ENCODE results near the gene CARD6. TPM values are rescaled to one million over a fixed set of nuclear protein-coding genes. Genes with fewer than 3 reads are reported as not detected.
A peak's percentile ranks its signal among the peaks of the same experiment; 100 is the strongest.

The CARD6 gene
- polyA plus RNA-seq, 2 of the 4 experiments (the other 2 are of a cell fraction) = 5.2 to 5.7 TPM

DNA sequence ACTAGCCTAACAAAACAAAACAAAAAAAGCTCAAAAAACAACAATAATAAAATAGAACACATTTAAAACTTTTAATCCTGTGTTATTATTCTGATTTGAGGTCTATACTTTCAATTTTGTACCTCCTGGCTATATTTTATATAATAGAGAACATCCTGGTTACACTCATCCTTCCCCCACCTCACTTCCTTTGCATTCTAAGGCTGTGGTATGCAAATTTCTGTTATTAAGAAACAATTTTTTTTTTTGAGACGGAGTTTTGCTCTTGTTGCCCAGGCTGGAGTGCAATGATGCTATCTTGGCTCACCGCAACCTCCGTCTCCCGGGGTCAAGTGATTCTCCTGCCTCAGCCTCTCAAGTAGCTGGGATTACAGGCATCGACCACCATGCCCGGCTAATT lies 3.1 kb upstream of the CARD6 start:
- no peak for FAIRE-seq
- no peak for DNase-seq (ENCODE audit: low read depth in 1 of 2, low spot score in 1 of 2)
- 97% methylated on average over 6 of the region's 6 CpGs for WGBS (ENCODE audit: missing lambda C conversion rate)
- ChIA-PET CTCF (no interaction called here), POLR2A (no interaction called here)
- peaks cover 25% of the 10 kb centered on the region for H3K4me1 ChIP-seq
- H3K27ac ChIP-seq = no peak overlapping the region
- no peak for ATAC-seq
- H3K9me3 ChIP-seq = no peaks in the 10 kb centered on the region
- no peak overlapping the region for H3K4me2 ChIP-seq
- H3K4me3 ChIP-seq = no peak overlapping the region
- no peak for TF ChIP-seq EHF (CRISPR knock-in tag; IDR thresholded peaks at IDR 0.05)
- TF ChIP-seq EP300 (IDR thresholded peaks at IDR 0.05) = no peak
- TF ChIP-seq HEYL (CRISPR knock-in tag; IDR thresholded peaks at IDR 0.05) = no peak
- no peak for TF ChIP-seq RCOR1 (IDR thresholded peaks at IDR 0.05; ENCODE audit: low read depth, low read length)
- TF ChIP-seq RARB (CRISPR knock-in tag; IDR thresholded peaks at IDR 0.05) = no peak
- TF ChIP-seq MYC (IDR thresholded peaks at IDR 0.05; ENCODE audit: borderline replicate concordance, low read length) = no peak
- TF ChIP-seq HDAC2 (IDR thresholded peaks at IDR 0.05) = no peak
- TF ChIP-seq HOXA7 (CRISPR knock-in tag; IDR thresholded peaks at IDR 0.05) = no peak
- no peak for TF ChIP-seq POLR2A (IDR thresholded peaks at IDR 0.05; ENCODE audit: low read length)
- no peak for TF ChIP-seq ESRRA (IDR thresholded peaks at IDR 0.05; ENCODE audit: borderline replicate concordance, low read length)
- TF ChIP-seq, protein P1, sequence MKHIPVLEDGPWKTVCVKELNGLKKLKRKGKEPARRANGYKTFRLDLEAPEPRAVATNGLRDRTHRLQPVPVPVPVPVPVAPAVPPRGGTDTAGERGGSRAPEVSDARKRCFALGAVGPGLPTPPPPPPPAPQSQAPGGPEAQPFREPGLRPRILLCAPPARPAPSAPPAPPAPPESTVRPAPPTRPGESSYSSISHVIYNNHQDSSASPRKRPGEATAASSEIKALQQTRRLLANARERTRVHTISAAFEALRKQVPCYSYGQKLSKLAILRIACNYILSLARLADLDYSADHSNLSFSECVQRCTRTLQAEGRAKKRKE (CRISPR knock-in tag; IDR thresholded peaks at IDR 0.05; ENCODE audit: low read depth) = no peak
- TF ChIP-seq FOXS1 (CRISPR knock-in tag; IDR thresholded peaks at IDR 0.05) = no peak
- TF ChIP-seq GATA3 (IDR thresholded peaks at IDR 0.05; ENCODE audit: borderline replicate concordance) = no peak
- TF ChIP-seq HOXB5 (CRISPR knock-in tag; IDR thresholded peaks at IDR 0.05) = no peak
- no peak for TF ChIP-seq FOSL2 (IDR thresholded peaks at IDR 0.05)
- no peak for TF ChIP-seq FOSL2 (CRISPR knock-in tag; IDR thresholded peaks at IDR 0.05)

DNA sequence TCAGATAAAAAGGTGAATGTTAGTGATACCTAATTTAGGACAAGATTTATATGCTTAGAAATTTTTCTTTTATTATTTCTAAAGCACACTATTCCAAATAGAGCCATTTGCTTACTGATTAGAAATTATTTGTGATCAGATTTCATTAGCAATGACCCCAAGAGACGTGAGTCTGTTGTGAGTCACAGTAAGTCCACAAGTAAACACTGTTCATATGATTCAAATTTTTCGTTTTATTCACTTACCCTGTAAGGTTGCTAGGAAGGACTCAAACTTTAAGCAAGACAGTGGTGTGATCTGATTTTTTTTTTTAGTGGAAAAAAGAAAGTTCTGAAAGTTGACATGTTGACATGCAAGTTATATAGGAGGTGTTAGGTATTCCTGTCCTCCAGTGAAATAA lies 1.2 kb downstream of the CARD6 start:
- no peak for FAIRE-seq
- Histone ChIP-seq H3K4me3 (peak overlapping the region; percentile 51), H3K9me3 (no peaks in the 10 kb centered on the region), H3K27ac (peak overlapping the region; percentile 9 to 87; a peak in 2 of 6 replicates), H3K4me1 (peaks cover 19% of the 10 kb centered on the region), H3K4me2 (peak overlapping the region; percentile 95)
- POLR2A ChIA-PET = no interaction called here
- no peak for TF ChIP-seq FOSL2 (IDR thresholded peaks at IDR 0.05)
- peak; percentile 24; the same call in 1 of the 2 replicates for TF ChIP-seq FOSL2 (CRISPR knock-in tag; IDR thresholded peaks at IDR 0.05)
- no peak for TF ChIP-seq FOSB (CRISPR knock-in tag; IDR thresholded peaks at IDR 0.05)
- peak in 1 of 2 experiments; percentile 31 for DNase-seq (ENCODE audit: low read depth in 1 of 2, low spot score in 1 of 2)
- CTCF ChIA-PET = interaction anchor here (1.1 to 1.5 kb wide), 2 partner anchors 12 to 68 kb away, joined by 3 to 4 read pairs; no protein-coding TSS in a partner anchor
- 8% methylated on average over 2 of the region's 2 CpGs for WGBS (ENCODE audit: missing lambda C conversion rate)
- ATAC-seq = peak in 1 of 2 experiments; percentile 38; a peak in 2 of 6 replicates

DNA sequence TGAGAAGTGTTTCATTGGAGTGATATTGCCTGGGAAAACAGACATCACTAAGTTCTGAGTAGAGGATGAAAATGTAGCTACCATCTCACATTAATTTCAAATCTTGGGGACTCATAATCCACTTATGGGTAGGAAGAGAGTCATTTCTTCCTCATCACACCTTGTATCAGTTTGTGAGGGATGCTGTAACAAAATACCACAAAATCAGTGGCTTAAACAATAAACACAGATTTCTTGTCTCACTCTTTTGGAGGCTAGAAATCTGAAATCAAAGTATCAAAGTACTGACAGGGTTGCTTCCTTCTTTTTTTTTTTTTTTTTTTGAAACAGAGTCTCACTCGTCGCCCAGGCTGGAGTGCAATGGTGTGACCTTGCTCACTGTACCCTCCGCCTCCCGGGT lies 3.4 kb downstream of the CARD6 start:
- no peak for ATAC-seq
- POLR2A ChIA-PET = no interaction called here

More for the DNA sequence above, 3.4 kb downstream of the CARD6 start:
- peaks cover 19% of the 10 kb centered on the region for H3K4me1 ChIP-seq
- no peak overlapping the region for H3K27ac ChIP-seq
- no peaks in the 10 kb centered on the region for H3K9me3 ChIP-seq
- CTCF ChIA-PET = interaction anchor here (1.8 kb wide), 1 partner anchor 34 kb away, joined by 4 read pairs; no protein-coding TSS in a partner anchor
- FAIRE-seq (no peak), DNase-seq (ENCODE audit: low read depth in 1 of 2, low spot score in 1 of 2) (no peak)
- H3K4me2 ChIP-seq = no peak overlapping the region
- H3K4me3 ChIP-seq = no peak overlapping the region
- TF ChIP-seq CEBPB (IDR thresholded peaks at IDR 0.05) = no peak
- TF ChIP-seq, protein P2, sequence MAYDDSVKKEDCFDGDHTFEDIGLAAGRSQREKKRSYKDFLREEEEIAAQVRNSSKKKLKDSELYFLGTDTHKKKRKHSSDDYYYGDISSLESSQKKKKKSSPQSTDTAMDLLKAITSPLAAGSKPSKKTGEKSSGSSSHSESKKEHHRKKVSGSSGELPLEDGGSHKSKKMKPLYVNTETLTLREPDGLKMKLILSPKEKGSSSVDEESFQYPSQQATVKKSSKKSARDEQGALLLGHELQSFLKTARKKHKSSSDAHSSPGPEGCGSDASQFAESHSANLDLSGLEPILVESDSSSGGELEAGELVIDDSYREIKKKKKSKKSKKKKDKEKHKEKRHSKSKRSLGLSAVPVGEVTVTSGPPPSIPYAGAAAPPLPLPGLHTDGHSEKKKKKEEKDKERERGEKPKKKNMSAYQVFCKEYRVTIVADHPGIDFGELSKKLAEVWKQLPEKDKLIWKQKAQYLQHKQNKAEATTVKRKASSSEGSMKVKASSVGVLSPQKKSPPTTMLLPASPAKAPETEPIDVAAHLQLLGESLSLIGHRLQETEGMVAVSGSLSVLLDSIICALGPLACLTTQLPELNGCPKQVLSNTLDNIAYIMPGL (CRISPR knock-in tag; IDR thresholded peaks at IDR 0.05; ENCODE audit: borderline replicate concordance) = no peak
- TF ChIP-seq, protein P3, sequence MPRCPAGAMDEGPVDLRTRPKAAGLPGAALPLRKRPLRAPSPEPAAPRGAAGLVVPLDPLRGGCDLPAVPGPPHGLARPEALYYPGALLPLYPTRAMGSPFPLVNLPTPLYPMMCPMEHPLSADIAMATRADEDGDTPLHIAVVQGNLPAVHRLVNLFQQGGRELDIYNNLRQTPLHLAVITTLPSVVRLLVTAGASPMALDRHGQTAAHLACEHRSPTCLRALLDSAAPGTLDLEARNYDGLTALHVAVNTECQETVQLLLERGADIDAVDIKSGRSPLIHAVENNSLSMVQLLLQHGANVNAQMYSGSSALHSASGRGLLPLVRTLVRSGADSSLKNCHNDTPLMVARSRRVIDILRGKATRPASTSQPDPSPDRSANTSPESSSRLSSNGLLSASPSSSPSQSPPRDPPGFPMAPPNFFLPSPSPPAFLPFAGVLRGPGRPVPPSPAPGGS (IDR thresholded peaks at IDR 0.05) = no peak
- TF ChIP-seq HOXA7 (CRISPR knock-in tag; IDR thresholded peaks at IDR 0.05) = no peak
- no peak for TF ChIP-seq FOXS1 (CRISPR knock-in tag; IDR thresholded peaks at IDR 0.05)
- no peak for TF ChIP-seq RAD21 (conservative IDR thresholded peaks at IDR 0.05 in 1 of 2, IDR thresholded peaks at IDR 0.05 in 1 of 2)
- no peak for TF ChIP-seq HDAC2 (IDR thresholded peaks at IDR 0.05)
- TF ChIP-seq KDM5A (IDR thresholded peaks at IDR 0.05) = no peak
- TF ChIP-seq NR3C1 (IDR thresholded peaks at IDR 0.05) = no peak
- no peak for TF ChIP-seq CBX2 (IDR thresholded peaks at IDR 0.05; ENCODE audit: borderline replicate concordance, low read depth)
- TF ChIP-seq HEYL (CRISPR knock-in tag; IDR thresholded peaks at IDR 0.05) = no peak
- TF ChIP-seq, protein P1 (CRISPR knock-in tag; IDR thresholded peaks at IDR 0.05; ENCODE audit: low read depth) = no peak
- TF ChIP-seq JUNB (IDR thresholded peaks at IDR 0.05) = no peak
- no peak for TF ChIP-seq HOXB13 (CRISPR knock-in tag; IDR thresholded peaks at IDR 0.05; ENCODE audit: low read depth)
- TF ChIP-seq EHMT2 (IDR thresholded peaks at IDR 0.05; ENCODE audit: low read depth) = no peak
- WGBS (ENCODE audit: missing lambda C conversion rate) = 97% methylated on average over 4 of the region's 4 CpGs

Measured in A549 (cell line).